SU-DHL-6 (cell line): Measurements from ENCODE around the gene GMEB2.

ENCODE experiments used
- CTCF ChIP-seq: fragments of 200-600 bp; sonication (generic); IDR thresholded peaks from one replicate; pipeline ENCODE4 v1.5.1; 2017; ENCODE audit warnings: antibody characterized with exemption, mild to moderate bottlenecking, low read length, moderate library complexity; ENCODE audit not compliant: insufficient read depth, poor library complexity, severe bottlenecking
- EZH2phosphoT487 ChIP-seq: fragments of 200-600 bp; sonication (generic), shearing (Covaris generic); conservative IDR thresholded peaks from 2 replicates; pipeline ENCODE4 v1.6.1; 2018; ENCODE audit warnings: mild to moderate bottlenecking, antibody characterized with exemption, low read length, moderate library complexity, mixed read lengths

GRCh38 chr20:63662813-63663189 lies 35.9 kb upstream of the GMEB2 start:
- TF ChIP-seq CTCF (no peak), EZH2phosphoT487 (no peak)
